Upper lobe of right lung (tissue), 1 donor: Measurements from ENCODE around the gene PDE4B. TPM values are rescaled to one million over a fixed set of nuclear protein-coding genes. Genes with fewer than 3 reads are reported as not detected.

Source experiments
- ATAC-seq: fragments of 200-7000 bp; cut with Tn5 transposase; one replicate; pipeline ENCODE4 v1.9.1; 2020; ENCODE audit warnings: mild to moderate bottlenecking, moderate library complexity
- DNase-seq: peaks from one replicate; pipeline ENCODE4 v3.0.0-alpha.2; 2020
- H3K27ac ChIP-seq: fragments of 200-600 bp; one replicate; pipeline ENCODE4 v1.8.0; 2022
- H3K27me3 ChIP-seq: fragments of 200-600 bp; one replicate; pipeline ENCODE4 v1.8.0; 2022; ENCODE audit warnings: mild to moderate bottlenecking
- H3K36me3 ChIP-seq: fragments of 200-600 bp; one replicate; pipeline ENCODE4 v1.8.0; 2022
- H3K4me1 ChIP-seq: fragments of 200-600 bp; one replicate; pipeline ENCODE4 v1.8.0; 2022
- H3K4me3 ChIP-seq: fragments of 200-600 bp; one replicate; pipeline ENCODE4 v1.8.0; 2022; ENCODE audit warnings: mild to moderate bottlenecking
- H3K9me3 ChIP-seq: fragments of 200-600 bp; one replicate; pipeline ENCODE4 v1.8.0; 2022
- CTCF ChIP-seq: fragments of 200-600 bp; IDR thresholded peaks from one replicate; pipeline ENCODE4 v1.8.0; 2022; ENCODE audit warnings: antibody characterized with exemption
- intact Hi-C: fragments of 100-400 bp; cut with DNase I; formaldehyde crosslinking; loops from one replicate; pipeline ENCODE4 v1.11.0; 2022
- total RNA-seq: library from RNA; stranded (reverse); fragmentation: NEBNext Ultra II Directional; extraction: Animal tissue kit (Norgen Biotek cat#: 25700); gene quantifications from one replicate; pipeline ENCODE4 v1.2.1, GENCODE V29; 2021
- donor health status: DM: no; HTN: yes; CAD: no; lungs with severe emphysema.

Gene PDE4B
- total RNA-seq, 1 donor from 2014 or later, result 14.3 TPM

- peaks cover 12% of the 10 kb centered on the region for H3K4me1 ChIP-seq
- no peaks in the 10 kb centered on the region for H3K27me3 ChIP-seq
- H3K36me3 ChIP-seq, result no peaks in the 10 kb centered on the region
- no peak overlapping the region for H3K4me3 ChIP-seq
- DNase-seq (no peak), ATAC-seq (no peak)
- intact Hi-C loops, result no loop called here
- H3K9me3 ChIP-seq, result no peaks in the 10 kb centered on the region
- no peak overlapping the region for H3K27ac ChIP-seq
- TF ChIP-seq CTCF, result no peak
These were observed 534.9 kb downstream of the PDE4B start for GRCh38 chr1:66327588-66327987.

GRCh38 chr1:66328896-66329295, 536.2 kb downstream of the PDE4B start:
- no peaks in the 10 kb centered on the region for H3K27me3 ChIP-seq
- H3K9me3 ChIP-seq, result no peaks in the 10 kb centered on the region
- intact Hi-C loops, result no loop called here
- H3K4me3 ChIP-seq, result no peak overlapping the region
- ATAC-seq (no peak), DNase-seq (no peak)
- no peak overlapping the region for H3K27ac ChIP-seq
- no peak for TF ChIP-seq CTCF
- no peaks in the 10 kb centered on the region for H3K36me3 ChIP-seq
- H3K4me1 ChIP-seq, result peaks cover 12% of the 10 kb centered on the region

- Histone ChIP-seq H3K36me3 (no peaks in the 10 kb centered on the region), H3K4me3 (peak overlapping the region; percentile 2), H3K4me1 (peaks cover 22% of the 10 kb centered on the region), H3K27me3 (no peaks in the 10 kb centered on the region), H3K27ac (peak overlapping the region; percentile 82), H3K9me3 (no peaks in the 10 kb centered on the region)
- no peak for TF ChIP-seq CTCF
- intact Hi-C loops, result loop anchor here (10.0 kb wide), 1 partner anchor 56 kb away; no protein-coding TSS in a partner anchor
- ATAC-seq (no peak), DNase-seq (no peak)
These were observed 538.0 kb downstream of the PDE4B start for GRCh38 chr1:66330722-66331141.

- peak; percentile 74 for DNase-seq
These were observed 539.2 kb downstream of the PDE4B start for GRCh38 chr1:66331658-66332547.

GRCh38 chr1:66332548-66332901, 539.8 kb downstream of the PDE4B start:
- H3K27ac ChIP-seq, result peak overlapping the region; percentile 82

More at GRCh38 chr1:66331658-66332547, 539.2 kb downstream of the PDE4B start:
- no peaks in the 10 kb centered on the region for H3K9me3 ChIP-seq
- peak overlapping the region; percentile 63 for H3K4me3 ChIP-seq
- ATAC-seq, result peak; percentile 78
- peaks cover 22% of the 10 kb centered on the region for H3K4me1 ChIP-seq
- peak overlapping the region; percentile 82 for H3K27ac ChIP-seq
- intact Hi-C loops, result loop anchor here (10.0 kb wide), 1 partner anchor 57 kb away; no protein-coding TSS in a partner anchor
- peak; percentile 29 for TF ChIP-seq CTCF
- H3K27me3 ChIP-seq, result no peaks in the 10 kb centered on the region
- H3K36me3 ChIP-seq, result no peaks in the 10 kb centered on the region

More at GRCh38 chr1:66332548-66332901, 539.8 kb downstream of the PDE4B start:
- Histone ChIP-seq H3K36me3 (no peaks in the 10 kb centered on the region), H3K4me3 (peak overlapping the region; percentile 63), H3K9me3 (no peaks in the 10 kb centered on the region), H3K4me1 (peaks cover 22% of the 10 kb centered on the region), H3K27me3 (no peaks in the 10 kb centered on the region)
- no peak for TF ChIP-seq CTCF
- intact Hi-C loops, result loop anchor here (10.0 kb wide), 1 partner anchor 58 kb away; no protein-coding TSS in a partner anchor
- ATAC-seq, result no peak
- no peak for DNase-seq
